Activated B cell treated with CpG ODN at 0.5 μM for 24 hours (primary cell): Measurements from ENCODE around the gene ZCCHC13. TPM values are rescaled to one million over a fixed set of nuclear protein-coding genes. Genes with fewer than 3 reads are reported as not detected.

Experiments
- ATAC-seq: fragments of 200-7000 bp; cut with Tn5 transposase; one replicate; pipeline ENCODE4 v1.10.0; 2021; ENCODE audit warnings: low read depth, mild to moderate bottlenecking, moderate library complexity
- CTCF ChIA-PET: fragments of 350-600 bp; sonication (Branson Sonifier 250); formaldehyde crosslinking; loops from one replicate; lab custom pipeline; 2021; ENCODE audit warnings: antibody characterized with exemption; lab: Charles Lee
- POLR2A ChIA-PET: fragments of 350-600 bp; sonication (Branson Sonifier 250); formaldehyde crosslinking; loops from one replicate; lab custom pipeline; 2021; ENCODE audit warnings: antibody characterized with exemption; lab: Charles Lee
- DNase-seq: peaks from one replicate; pipeline ENCODE4 v3.0.0; 2022
- H3K27ac Mint-ChIP-seq: one replicate; pipeline ENCODE4 v1.8.0; 2020; ENCODE audit warnings: mixed read lengths
- H3K27me3 Mint-ChIP-seq: one replicate; pipeline ENCODE4 v1.8.0; 2021; ENCODE audit warnings: mixed read lengths
- H3K36me3 Mint-ChIP-seq: one replicate; pipeline ENCODE4 v1.8.0; 2021; ENCODE audit warnings: low read depth, mixed read lengths
- H3K4me1 Mint-ChIP-seq: one replicate; pipeline ENCODE4 v1.8.0; 2021; ENCODE audit warnings: mixed read lengths
- H3K4me3 Mint-ChIP-seq: one replicate; pipeline ENCODE4 v1.8.0; 2020; ENCODE audit warnings: mild to moderate bottlenecking, mixed read lengths
- H3K9me3 Mint-ChIP-seq: one replicate; pipeline ENCODE4 v1.8.0; 2020; ENCODE audit warnings: mixed read lengths
- intact Hi-C: fragments of 100-400 bp; cut with micrococcal nuclease; formaldehyde crosslinking; loops from one replicate; pipeline ENCODE4 v1.15.1; 2024
- total RNA-seq: library from RNA; stranded (reverse); gene quantifications from 2 replicates; pipeline ENCODE4 v1.2.3, GENCODE V29; 2022
- TF ChIP-seq, protein P1 (sequence below): fragments of 200-600 bp; IDR thresholded peaks from one replicate; pipeline ENCODE4 v1.8.0; 2022; ENCODE audit warnings: antibody characterized with exemption, mild to moderate bottlenecking

Gene ZCCHC13
- total RNA-seq, 1 donor from 2014 or later: not detected

DNA sequence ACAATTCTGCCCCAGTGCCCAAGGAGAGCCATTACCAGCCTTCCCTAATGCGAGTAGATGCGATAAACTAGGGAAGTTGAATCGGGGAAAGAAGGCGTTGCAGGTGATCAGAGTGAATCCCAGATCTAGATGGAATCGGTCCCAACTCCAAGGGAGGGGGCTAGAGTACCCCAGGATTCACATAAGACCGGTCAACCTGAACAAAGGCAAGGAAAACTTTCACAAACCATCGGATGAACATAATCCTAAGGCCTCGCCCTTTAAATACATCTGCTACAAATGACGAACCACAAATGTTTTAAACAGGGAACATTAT lies 11.2 kb upstream of the ZCCHC13 start:
- ChIA-PET POLR2A (interaction anchor here (0.6 to 0.7 kb wide), 3 partner anchors 123 to 348 kb away, joined by 3 to 9 read pairs (median 3); no protein-coding TSS in a partner anchor), CTCF (interaction anchor here (1.3 kb wide), 1 partner anchor 13 kb away, joined by 3 read pairs; no protein-coding TSS in a partner anchor)
- H3K36me3 Mint-ChIP-seq: peaks cover 19% of the 10 kb centered on the region
- no peaks in the 10 kb centered on the region for H3K27me3 Mint-ChIP-seq
- intact Hi-C loops: loop anchor here (1.0 to 10.0 kb wide), 10 partner anchors 50 to 1720 kb away; partner anchors contain the start of genes CHIC1, HDAC8, RLIM and UPRT
- H3K27ac Mint-ChIP-seq: peak overlapping the region; percentile 97
- no peak for ATAC-seq
- peak overlapping the region; percentile 98 for H3K4me3 Mint-ChIP-seq
- no peaks in the 10 kb centered on the region for H3K9me3 Mint-ChIP-seq
- DNase-seq: no peak
- TF ChIP-seq, protein P1, sequence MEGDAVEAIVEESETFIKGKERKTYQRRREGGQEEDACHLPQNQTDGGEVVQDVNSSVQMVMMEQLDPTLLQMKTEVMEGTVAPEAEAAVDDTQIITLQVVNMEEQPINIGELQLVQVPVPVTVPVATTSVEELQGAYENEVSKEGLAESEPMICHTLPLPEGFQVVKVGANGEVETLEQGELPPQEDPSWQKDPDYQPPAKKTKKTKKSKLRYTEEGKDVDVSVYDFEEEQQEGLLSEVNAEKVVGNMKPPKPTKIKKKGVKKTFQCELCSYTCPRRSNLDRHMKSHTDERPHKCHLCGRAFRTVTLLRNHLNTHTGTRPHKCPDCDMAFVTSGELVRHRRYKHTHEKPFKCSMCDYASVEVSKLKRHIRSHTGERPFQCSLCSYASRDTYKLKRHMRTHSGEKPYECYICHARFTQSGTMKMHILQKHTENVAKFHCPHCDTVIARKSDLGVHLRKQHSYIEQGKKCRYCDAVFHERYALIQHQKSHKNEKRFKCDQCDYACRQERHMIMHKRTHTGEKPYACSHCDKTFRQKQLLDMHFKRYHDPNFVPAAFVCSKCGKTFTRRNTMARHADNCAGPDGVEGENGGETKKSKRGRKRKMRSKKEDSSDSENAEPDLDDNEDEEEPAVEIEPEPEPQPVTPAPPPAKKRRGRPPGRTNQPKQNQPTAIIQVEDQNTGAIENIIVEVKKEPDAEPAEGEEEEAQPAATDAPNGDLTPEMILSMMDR: no peak
- H3K4me1 Mint-ChIP-seq: peaks cover 13% of the 10 kb centered on the region

DNA sequence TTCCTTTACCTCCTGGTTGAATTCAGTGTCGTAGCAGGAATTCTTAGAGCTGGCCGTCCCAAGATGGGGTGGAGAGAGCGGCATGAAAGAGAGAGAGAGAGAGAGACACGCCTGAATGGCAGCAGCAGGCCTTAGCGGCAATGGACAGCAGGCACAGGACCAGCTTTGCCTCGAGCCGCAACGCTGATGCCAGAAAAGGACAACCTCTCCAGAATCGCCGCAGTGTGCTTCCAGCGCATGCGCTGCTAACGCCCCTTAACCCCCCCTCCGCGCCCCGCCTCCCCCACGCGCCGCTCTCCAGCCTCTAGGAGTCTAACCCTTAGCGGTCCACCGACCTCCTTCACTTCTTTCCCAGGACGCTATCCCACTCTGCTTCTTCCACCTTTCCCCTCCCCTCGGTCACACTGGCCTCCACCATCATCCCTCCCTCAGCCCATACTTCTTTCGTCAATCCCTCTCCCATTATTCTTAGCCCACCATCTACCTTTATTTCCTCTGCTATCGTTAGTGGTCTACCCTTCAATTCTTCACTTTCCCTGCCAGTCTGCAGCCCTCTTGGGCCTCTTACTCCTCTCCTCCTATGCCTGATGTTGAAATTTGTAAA lies 10.5 kb upstream of the ZCCHC13 start:
- Mint-ChIP-seq H3K9me3 (no peaks in the 10 kb centered on the region), H3K27ac (peak overlapping the region; percentile 63), H3K4me3 (peak overlapping the region; percentile 98), H3K36me3 (peaks cover 16% of the 10 kb centered on the region), H3K27me3 (no peaks in the 10 kb centered on the region), H3K4me1 (peaks cover 11% of the 10 kb centered on the region)
- TF ChIP-seq, protein P1: no peak
- DNase-seq (peak; percentile 27), ATAC-seq (peak; percentile 37)
- intact Hi-C loops: loop anchor here (2.0 to 10.0 kb wide), 8 partner anchors 49 to 1721 kb away; partner anchors contain the start of genes CHIC1, HDAC8 and UPRT
- ChIA-PET POLR2A (no interaction called here), CTCF (interaction anchor here (1.3 kb wide), 1 partner anchor 14 kb away, joined by 3 read pairs; no protein-coding TSS in a partner anchor)

DNA sequence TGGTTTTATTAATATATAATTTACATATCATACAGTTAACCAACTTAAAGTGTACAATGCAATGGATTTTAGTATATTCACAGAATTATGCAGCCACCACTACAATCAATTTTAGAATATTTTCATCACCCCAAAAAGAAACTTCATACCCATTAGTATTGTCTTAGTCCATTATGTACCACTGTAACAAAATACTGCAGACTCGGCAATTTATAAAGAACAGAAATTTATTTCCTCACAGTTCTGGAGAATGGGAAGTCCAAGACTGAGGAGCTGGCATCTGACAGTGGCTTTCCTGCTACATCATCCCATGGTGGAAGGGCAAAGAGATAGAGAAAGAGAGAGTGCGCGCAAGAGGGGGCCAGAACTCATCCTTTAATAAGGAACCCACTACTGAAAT lies 8.9 kb upstream of the ZCCHC13 start:
- Mint-ChIP-seq H3K4me3 (no peak overlapping the region), H3K36me3 (peaks cover 16% of the 10 kb centered on the region), H3K4me1 (peaks cover 7% of the 10 kb centered on the region), H3K27me3 (peaks cover 2% of the 10 kb centered on the region), H3K27ac (no peak overlapping the region), H3K9me3 (no peaks in the 10 kb centered on the region)
- ATAC-seq (no peak), DNase-seq (no peak)
- CTCF ChIA-PET: no interaction called here
- POLR2A ChIA-PET: no interaction called here
- TF ChIP-seq, protein P1: no peak
- intact Hi-C loops: loop anchor here (10.0 kb wide), 1 partner anchor 60 kb away; no protein-coding TSS in a partner anchor

DNA sequence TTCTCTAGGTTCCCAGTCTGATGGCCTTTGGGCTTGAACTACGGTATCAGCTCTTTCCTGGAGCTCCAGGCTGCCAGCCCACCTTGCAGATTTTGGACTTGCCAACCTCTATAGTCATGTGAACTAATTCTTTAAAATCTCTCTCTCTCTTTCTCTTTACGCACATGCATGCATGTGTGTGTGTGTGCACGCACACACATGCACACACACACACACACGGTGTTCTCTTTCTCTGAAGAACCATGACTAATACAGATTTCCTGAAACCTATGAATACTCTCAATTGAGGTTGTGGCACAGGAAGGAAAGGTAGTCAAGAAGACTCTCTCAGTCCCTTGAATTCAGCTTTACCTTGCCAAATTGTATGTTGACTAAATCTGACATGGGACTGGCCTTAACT lies 6.2 kb upstream of the ZCCHC13 start:
- Mint-ChIP-seq H3K27me3 (peaks cover 2% of the 10 kb centered on the region), H3K9me3 (no peaks in the 10 kb centered on the region), H3K4me1 (peaks cover 2% of the 10 kb centered on the region), H3K36me3 (peaks cover 3% of the 10 kb centered on the region), H3K4me3 (no peak overlapping the region), H3K27ac (no peak overlapping the region)
- DNase-seq (no peak), ATAC-seq (no peak)
- ChIA-PET POLR2A (no interaction called here), CTCF (no interaction called here)
- TF ChIP-seq, protein P1: no peak
- intact Hi-C loops: loop anchor here (10.0 kb wide), 1 partner anchor 63 kb away; no protein-coding TSS in a partner anchor

DNA sequence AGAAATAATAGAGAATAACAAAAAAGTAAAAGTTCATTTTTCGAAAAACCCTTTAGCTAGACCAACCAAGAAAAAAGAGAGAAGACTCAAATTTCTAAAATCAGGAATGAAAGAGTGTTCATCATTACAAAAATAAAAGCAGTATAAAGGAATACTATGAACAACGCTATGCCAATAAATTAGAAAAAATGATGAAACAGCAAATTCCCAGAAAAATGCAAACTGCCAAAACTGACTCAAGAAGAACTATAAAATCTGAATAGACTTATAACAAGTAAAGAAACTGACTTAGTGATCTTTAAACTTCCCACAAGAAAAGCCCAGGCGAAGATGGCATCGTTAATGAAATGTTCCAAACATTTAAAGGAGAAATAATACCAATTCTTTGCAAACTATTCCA lies 3.1 kb upstream of the ZCCHC13 start:
- POLR2A ChIA-PET: no interaction called here
- H3K27me3 Mint-ChIP-seq: peaks cover 2% of the 10 kb centered on the region
- intact Hi-C loops: no loop called here

More for the DNA sequence above, 3.1 kb upstream of the ZCCHC13 start:
- ATAC-seq: no peak
- no peak overlapping the region for H3K4me3 Mint-ChIP-seq
- TF ChIP-seq, protein P1: no peak
- DNase-seq: no peak
- no peak overlapping the region for H3K27ac Mint-ChIP-seq
- H3K36me3 Mint-ChIP-seq: no peaks in the 10 kb centered on the region
- H3K4me1 Mint-ChIP-seq: no peaks in the 10 kb centered on the region
- CTCF ChIA-PET: no interaction called here
- no peaks in the 10 kb centered on the region for H3K9me3 Mint-ChIP-seq
